Panc1 (cell line): Measurements from ENCODE around the gene DNAAF8.

ENCODE experiments used
- POLR2AphosphoS5 ChIP-seq: IDR thresholded peaks from 2 replicates; pipeline ENCODE4 v1.6.1; 2012; ENCODE audit warnings: mild to moderate bottlenecking, low read depth, low read length, moderate library complexity
- TF ChIP-seq, protein P1 (sequence below): fragments of 450-650 bp; IDR thresholded peaks from 2 replicates; pipeline ENCODE4 v1.5.1; 2017; ENCODE audit warnings: mild to moderate bottlenecking
- TF ChIP-seq, protein P2 (sequence below), 2 experiments: IDR thresholded peaks; 2 replicates each; pipeline ENCODE4 v1.6.1; 2011 to 2012; ENCODE audit warnings: low read depth in 2 of 2, control low read depth in 1 of 2, low read length in 1 of 2, mild to moderate bottlenecking in 1 of 2, moderate library complexity in 1 of 2; ENCODE audit not compliant: insufficient read depth in 1 of 2

DNA sequence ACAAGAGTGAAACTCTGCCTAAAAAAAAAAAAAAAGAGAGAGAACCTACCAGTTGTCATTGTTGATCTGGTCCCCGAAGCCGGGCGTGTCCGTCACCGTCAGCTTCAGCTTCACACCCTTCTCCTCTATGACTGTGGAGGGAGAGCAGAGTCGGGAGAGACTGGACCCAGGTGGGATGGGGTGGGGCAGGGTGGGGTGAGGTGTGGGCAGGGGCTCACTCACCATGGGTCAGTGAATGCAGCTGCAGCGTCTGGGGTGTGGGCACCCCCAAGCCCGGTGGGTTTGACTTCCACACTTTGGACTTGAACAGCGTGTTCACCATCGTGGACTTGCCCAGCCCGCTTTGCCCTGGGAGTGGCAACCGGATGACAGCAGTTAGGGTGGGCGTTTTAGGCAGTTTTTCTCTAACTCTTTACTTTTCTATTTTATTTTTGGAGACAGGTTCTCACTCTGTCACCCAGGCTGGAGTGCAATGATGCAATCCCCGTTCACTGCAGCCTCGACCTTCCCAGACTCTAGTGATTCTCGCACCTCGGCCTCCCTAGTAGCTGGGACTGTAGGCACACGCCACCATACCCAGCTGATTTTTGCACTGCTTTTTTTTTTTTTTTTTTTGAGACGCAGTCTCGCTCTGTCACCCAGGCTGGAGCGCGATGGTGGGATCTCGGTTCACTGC, 51.6 kb downstream of the DNAAF8 start:
- no peak for TF ChIP-seq POLR2AphosphoS5
- TF ChIP-seq, protein P1, sequence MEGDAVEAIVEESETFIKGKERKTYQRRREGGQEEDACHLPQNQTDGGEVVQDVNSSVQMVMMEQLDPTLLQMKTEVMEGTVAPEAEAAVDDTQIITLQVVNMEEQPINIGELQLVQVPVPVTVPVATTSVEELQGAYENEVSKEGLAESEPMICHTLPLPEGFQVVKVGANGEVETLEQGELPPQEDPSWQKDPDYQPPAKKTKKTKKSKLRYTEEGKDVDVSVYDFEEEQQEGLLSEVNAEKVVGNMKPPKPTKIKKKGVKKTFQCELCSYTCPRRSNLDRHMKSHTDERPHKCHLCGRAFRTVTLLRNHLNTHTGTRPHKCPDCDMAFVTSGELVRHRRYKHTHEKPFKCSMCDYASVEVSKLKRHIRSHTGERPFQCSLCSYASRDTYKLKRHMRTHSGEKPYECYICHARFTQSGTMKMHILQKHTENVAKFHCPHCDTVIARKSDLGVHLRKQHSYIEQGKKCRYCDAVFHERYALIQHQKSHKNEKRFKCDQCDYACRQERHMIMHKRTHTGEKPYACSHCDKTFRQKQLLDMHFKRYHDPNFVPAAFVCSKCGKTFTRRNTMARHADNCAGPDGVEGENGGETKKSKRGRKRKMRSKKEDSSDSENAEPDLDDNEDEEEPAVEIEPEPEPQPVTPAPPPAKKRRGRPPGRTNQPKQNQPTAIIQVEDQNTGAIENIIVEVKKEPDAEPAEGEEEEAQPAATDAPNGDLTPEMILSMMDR: no peak
- TF ChIP-seq, protein P2, sequence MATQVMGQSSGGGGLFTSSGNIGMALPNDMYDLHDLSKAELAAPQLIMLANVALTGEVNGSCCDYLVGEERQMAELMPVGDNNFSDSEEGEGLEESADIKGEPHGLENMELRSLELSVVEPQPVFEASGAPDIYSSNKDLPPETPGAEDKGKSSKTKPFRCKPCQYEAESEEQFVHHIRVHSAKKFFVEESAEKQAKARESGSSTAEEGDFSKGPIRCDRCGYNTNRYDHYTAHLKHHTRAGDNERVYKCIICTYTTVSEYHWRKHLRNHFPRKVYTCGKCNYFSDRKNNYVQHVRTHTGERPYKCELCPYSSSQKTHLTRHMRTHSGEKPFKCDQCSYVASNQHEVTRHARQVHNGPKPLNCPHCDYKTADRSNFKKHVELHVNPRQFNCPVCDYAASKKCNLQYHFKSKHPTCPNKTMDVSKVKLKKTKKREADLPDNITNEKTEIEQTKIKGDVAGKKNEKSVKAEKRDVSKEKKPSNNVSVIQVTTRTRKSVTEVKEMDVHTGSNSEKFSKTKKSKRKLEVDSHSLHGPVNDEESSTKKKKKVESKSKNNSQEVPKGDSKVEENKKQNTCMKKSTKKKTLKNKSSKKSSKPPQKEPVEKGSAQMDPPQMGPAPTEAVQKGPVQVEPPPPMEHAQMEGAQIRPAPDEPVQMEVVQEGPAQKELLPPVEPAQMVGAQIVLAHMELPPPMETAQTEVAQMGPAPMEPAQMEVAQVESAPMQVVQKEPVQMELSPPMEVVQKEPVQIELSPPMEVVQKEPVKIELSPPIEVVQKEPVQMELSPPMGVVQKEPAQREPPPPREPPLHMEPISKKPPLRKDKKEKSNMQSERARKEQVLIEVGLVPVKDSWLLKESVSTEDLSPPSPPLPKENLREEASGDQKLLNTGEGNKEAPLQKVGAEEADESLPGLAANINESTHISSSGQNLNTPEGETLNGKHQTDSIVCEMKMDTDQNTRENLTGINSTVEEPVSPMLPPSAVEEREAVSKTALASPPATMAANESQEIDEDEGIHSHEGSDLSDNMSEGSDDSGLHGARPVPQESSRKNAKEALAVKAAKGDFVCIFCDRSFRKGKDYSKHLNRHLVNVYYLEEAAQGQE (IDR thresholded peaks at IDR 0.05; ENCODE audit: insufficient read depth in 1 of 2, low read depth in 2 of 2, low read length in 1 of 2): no peak
